SK-N-SH treated with all-trans-retinoic acid at 6 μM for 48 hours (cell line): ENCODE results near the gene AJUBA.

ENCODE experiments used
- ATAC-seq: fragments of 200-7000 bp; cut with Tn5 transposase; 3 replicates; pipeline ENCODE4 v1.9.1; 2020; ENCODE audit warnings: mild to moderate bottlenecking, moderate library complexity
- ARNTL ChIP-seq: fragments of 450-650 bp; formaldehyde crosslinking; IDR thresholded peaks from 2 replicates; pipeline ENCODE4 v1.5.0; 2020; ENCODE audit warnings: low read depth, mild to moderate bottlenecking, moderate library complexity, borderline replicate concordance
- BACH2 ChIP-seq: fragments of 250-450 bp; sonication (Bioruptor Pico); IDR thresholded peaks from 2 replicates; pipeline ENCODE4 v1.9.0; 2021; ENCODE audit warnings: mild to moderate bottlenecking, borderline replicate concordance
- CSDC2 ChIP-seq: fragments of 250-450 bp; sonication (Bioruptor Pico); IDR thresholded peaks from 2 replicates; pipeline ENCODE4 v1.5.0; 2020; ENCODE audit warnings: mild to moderate bottlenecking, moderate library complexity
- ESRRG ChIP-seq: fragments of 250-450 bp; sonication (Bioruptor Pico); IDR thresholded peaks from 2 replicates; pipeline ENCODE4 v1.6.1; 2021; ENCODE audit warnings: mild to moderate bottlenecking
- GLIS3 ChIP-seq: fragments of 250-450 bp; sonication (Bioruptor Pico); IDR thresholded peaks from 2 replicates; pipeline ENCODE4 v1.5.0; 2020; ENCODE audit warnings: mild to moderate bottlenecking, moderate library complexity
- ISL1 ChIP-seq: fragments of 250-450 bp; sonication (Bioruptor Pico); IDR thresholded peaks from 2 replicates; pipeline ENCODE4 v2.1.2; 2022; ENCODE audit warnings: mild to moderate bottlenecking, moderate library complexity
- OSR1 ChIP-seq: fragments of 250-450 bp; sonication (Bioruptor Pico); IDR thresholded peaks from 2 replicates; pipeline ENCODE4 v1.8.0; 2022; ENCODE audit warnings: moderate library complexity, mild to moderate bottlenecking, inconsistent platforms
- PPARA ChIP-seq: fragments of 250-450 bp; sonication (Bioruptor Pico); IDR thresholded peaks from 2 replicates; pipeline ENCODE4 v1.5.0; 2020; ENCODE audit warnings: mild to moderate bottlenecking, borderline replicate concordance
- RARB ChIP-seq: fragments of 250-450 bp; sonication (Bioruptor Pico); IDR thresholded peaks from 2 replicates; pipeline ENCODE4 v1.8.0; 2021; ENCODE audit warnings: mild to moderate bottlenecking, moderate library complexity
- SNAI2 ChIP-seq: fragments of 250-450 bp; sonication (Bioruptor Pico); IDR thresholded peaks from 2 replicates; pipeline ENCODE4 v1.5.0; 2020; ENCODE audit warnings: mild to moderate bottlenecking, moderate library complexity
- TCF4 ChIP-seq: fragments of 250-450 bp; sonication (Bioruptor Pico); IDR thresholded peaks from 2 replicates; pipeline ENCODE4 v1.8.0; 2021; ENCODE audit warnings: mild to moderate bottlenecking, moderate library complexity, borderline replicate concordance
- TOX ChIP-seq: fragments of 250-450 bp; sonication (Bioruptor Pico); IDR thresholded peaks from 2 replicates; pipeline ENCODE4 v1.8.0; 2021; ENCODE audit warnings: mild to moderate bottlenecking, moderate library complexity, borderline replicate concordance
- ZC3H10 ChIP-seq: fragments of 250-450 bp; sonication (Bioruptor Pico); IDR thresholded peaks from 2 replicates; pipeline ENCODE4 v1.5.1; 2021; ENCODE audit warnings: mild to moderate bottlenecking, moderate library complexity
- ZFP3 ChIP-seq: fragments of 250-450 bp; sonication (Bioruptor Pico); IDR thresholded peaks from 2 replicates; pipeline ENCODE4 v1.5.0; 2020; ENCODE audit warnings: mild to moderate bottlenecking, moderate library complexity
- ZNF565 ChIP-seq: fragments of 450-650 bp; formaldehyde crosslinking; conservative IDR thresholded peaks from 2 replicates; pipeline ENCODE4 v1.5.0; 2020; ENCODE audit warnings: low read depth, mild to moderate bottlenecking, moderate library complexity
- ZNF70 ChIP-seq: fragments of 450-650 bp; formaldehyde crosslinking; IDR thresholded peaks from 2 replicates; pipeline ENCODE4 v1.5.0; 2020; ENCODE audit warnings: mild to moderate bottlenecking, moderate library complexity
- TF ChIP-seq, protein P1 (sequence below): fragments of 250-450 bp; sonication (Bioruptor Pico); IDR thresholded peaks from 2 replicates; pipeline ENCODE4 v1.5.1; 2020; ENCODE audit warnings: low read depth, mild to moderate bottlenecking, moderate library complexity
- TF ChIP-seq, protein P2 (sequence below): fragments of 250-450 bp; sonication (Bioruptor Pico); IDR thresholded peaks from 2 replicates; pipeline ENCODE4 v1.5.0; 2020; ENCODE audit warnings: mild to moderate bottlenecking, moderate library complexity
- TF ChIP-seq, protein P3 (sequence below): fragments of 250-450 bp; sonication (Bioruptor Pico); IDR thresholded peaks from 2 replicates; pipeline ENCODE4 v1.8.0; 2020; ENCODE audit warnings: mild to moderate bottlenecking, moderate library complexity, borderline replicate concordance
- TF ChIP-seq, protein P4 (sequence below): fragments of 250-450 bp; sonication (Bioruptor Pico); IDR thresholded peaks from 2 replicates; pipeline ENCODE4 v1.8.0; 2021; ENCODE audit warnings: low read depth, mild to moderate bottlenecking, moderate library complexity, borderline replicate concordance
- TF ChIP-seq, protein P5 (sequence below): fragments of 250-450 bp; sonication (Bioruptor Pico); IDR thresholded peaks from 2 replicates; pipeline ENCODE4 v1.5.1; 2021; ENCODE audit warnings: mild to moderate bottlenecking, moderate library complexity

Gene AJUBA

GRCh38 chr14:22980672-22981089 lies 1.7 kb downstream of the AJUBA start:
- no peak for TF ChIP-seq ZNF70
- TF ChIP-seq, all 23 proteins: peak for 0
- peak; percentile 9 for ATAC-seq

DNA sequence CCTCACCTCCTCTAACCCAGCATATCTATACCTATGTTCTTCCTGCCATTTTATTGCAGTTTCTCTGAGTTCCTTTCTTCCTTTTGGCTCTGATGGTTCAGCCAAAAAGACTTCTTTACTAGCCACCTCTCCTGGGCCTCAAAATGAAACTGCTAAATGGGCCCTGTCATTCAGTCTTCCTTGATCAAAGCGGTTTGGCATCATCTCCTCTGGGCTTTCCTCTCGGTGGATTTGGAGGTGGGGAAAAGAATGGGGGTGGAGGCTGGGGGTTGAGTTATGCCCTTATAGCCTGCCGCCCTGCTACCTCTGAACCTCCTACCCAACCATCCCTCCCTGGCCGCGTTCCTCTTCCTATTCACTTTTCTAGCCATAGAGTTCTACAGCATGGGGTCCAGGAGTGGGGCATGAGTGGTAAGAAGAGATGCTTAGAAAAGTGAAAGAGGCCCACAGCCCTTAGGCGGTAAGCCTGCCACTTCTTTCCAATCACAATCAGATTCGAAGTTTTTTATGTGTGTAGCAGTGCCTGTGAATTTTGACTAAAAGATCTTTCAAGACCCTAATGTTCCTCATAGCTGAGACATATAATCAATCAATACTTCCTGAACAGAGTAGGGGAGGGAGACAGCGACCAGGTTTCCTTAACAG lies 2.5 kb downstream of the AJUBA start:
- TF ChIP-seq, protein P1, sequence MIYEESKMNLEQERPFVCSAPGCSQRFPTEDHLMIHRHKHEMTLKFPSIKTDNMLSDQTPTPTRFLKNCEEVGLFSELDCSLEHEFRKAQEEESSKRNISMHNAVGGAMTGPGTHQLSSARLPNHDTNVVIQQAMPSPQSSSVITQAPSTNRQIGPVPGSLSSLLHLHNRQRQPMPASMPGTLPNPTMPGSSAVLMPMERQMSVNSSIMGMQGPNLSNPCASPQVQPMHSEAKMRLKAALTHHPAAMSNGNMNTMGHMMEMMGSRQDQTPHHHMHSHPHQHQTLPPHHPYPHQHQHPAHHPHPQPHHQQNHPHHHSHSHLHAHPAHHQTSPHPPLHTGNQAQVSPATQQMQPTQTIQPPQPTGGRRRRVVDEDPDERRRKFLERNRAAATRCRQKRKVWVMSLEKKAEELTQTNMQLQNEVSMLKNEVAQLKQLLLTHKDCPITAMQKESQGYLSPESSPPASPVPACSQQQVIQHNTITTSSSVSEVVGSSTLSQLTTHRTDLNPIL (CRISPR knock-in tag): no peak
- TF ChIP-seq RARB (no peak), ZNF565 (CRISPR knock-in tag) (no peak), BACH2 (no peak), TOX (CRISPR knock-in tag) (no peak), GLIS3 (CRISPR knock-in tag) (no peak), ISL1 (CRISPR knock-in tag) (no peak), CSDC2 (CRISPR knock-in tag) (no peak)
- TF ChIP-seq, protein P2, sequence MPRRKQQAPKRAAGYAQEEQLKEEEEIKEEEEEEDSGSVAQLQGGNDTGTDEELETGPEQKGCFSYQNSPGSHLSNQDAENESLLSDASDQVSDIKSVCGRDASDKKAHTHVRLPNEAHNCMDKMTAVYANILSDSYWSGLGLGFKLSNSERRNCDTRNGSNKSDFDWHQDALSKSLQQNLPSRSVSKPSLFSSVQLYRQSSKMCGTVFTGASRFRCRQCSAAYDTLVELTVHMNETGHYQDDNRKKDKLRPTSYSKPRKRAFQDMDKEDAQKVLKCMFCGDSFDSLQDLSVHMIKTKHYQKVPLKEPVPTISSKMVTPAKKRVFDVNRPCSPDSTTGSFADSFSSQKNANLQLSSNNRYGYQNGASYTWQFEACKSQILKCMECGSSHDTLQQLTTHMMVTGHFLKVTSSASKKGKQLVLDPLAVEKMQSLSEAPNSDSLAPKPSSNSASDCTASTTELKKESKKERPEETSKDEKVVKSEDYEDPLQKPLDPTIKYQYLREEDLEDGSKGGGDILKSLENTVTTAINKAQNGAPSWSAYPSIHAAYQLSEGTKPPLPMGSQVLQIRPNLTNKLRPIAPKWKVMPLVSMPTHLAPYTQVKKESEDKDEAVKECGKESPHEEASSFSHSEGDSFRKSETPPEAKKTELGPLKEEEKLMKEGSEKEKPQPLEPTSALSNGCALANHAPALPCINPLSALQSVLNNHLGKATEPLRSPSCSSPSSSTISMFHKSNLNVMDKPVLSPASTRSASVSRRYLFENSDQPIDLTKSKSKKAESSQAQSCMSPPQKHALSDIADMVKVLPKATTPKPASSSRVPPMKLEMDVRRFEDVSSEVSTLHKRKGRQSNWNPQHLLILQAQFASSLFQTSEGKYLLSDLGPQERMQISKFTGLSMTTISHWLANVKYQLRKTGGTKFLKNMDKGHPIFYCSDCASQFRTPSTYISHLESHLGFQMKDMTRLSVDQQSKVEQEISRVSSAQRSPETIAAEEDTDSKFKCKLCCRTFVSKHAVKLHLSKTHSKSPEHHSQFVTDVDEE (CRISPR knock-in tag): no peak
- no peak for ATAC-seq

- no peak for ATAC-seq
- TF ChIP-seq ZNF565 (CRISPR knock-in tag) (no peak), ZC3H10 (no peak), RARB (no peak), CSDC2 (CRISPR knock-in tag) (no peak), TCF4 (CRISPR knock-in tag) (no peak), ZNF70 (no peak), SNAI2 (CRISPR knock-in tag) (no peak), ZFP3 (no peak), BACH2 (no peak), PPARA (CRISPR knock-in tag) (no peak), OSR1 (no peak), ESRRG (CRISPR knock-in tag) (no peak), ARNTL (CRISPR knock-in tag) (no peak), GLIS3 (CRISPR knock-in tag) (no peak)
- TF ChIP-seq, protein P3, sequence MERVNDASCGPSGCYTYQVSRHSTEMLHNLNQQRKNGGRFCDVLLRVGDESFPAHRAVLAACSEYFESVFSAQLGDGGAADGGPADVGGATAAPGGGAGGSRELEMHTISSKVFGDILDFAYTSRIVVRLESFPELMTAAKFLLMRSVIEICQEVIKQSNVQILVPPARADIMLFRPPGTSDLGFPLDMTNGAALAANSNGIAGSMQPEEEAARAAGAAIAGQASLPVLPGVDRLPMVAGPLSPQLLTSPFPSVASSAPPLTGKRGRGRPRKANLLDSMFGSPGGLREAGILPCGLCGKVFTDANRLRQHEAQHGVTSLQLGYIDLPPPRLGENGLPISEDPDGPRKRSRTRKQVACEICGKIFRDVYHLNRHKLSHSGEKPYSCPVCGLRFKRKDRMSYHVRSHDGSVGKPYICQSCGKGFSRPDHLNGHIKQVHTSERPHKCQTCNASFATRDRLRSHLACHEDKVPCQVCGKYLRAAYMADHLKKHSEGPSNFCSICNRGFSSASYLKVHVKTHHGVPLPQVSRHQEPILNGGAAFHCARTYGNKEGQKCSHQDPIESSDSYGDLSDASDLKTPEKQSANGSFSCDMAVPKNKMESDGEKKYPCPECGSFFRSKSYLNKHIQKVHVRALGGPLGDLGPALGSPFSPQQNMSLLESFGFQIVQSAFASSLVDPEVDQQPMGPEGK (CRISPR knock-in tag): no peak
- TF ChIP-seq, protein P2 (CRISPR knock-in tag): no peak
- TF ChIP-seq, protein P4, sequence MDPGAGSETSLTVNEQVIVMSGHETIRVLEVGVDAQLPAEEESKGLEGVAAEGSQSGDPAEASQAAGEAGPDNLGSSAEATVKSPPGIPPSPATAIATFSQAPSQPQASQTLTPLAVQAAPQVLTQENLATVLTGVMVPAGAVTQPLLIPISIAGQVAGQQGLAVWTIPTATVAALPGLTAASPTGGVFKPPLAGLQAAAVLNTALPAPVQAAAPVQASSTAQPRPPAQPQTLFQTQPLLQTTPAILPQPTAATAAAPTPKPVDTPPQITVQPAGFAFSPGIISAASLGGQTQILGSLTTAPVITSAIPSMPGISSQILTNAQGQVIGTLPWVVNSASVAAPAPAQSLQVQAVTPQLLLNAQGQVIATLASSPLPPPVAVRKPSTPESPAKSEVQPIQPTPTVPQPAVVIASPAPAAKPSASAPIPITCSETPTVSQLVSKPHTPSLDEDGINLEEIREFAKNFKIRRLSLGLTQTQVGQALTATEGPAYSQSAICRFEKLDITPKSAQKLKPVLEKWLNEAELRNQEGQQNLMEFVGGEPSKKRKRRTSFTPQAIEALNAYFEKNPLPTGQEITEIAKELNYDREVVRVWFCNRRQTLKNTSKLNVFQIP (CRISPR knock-in tag): no peak
- TF ChIP-seq, protein P5, sequence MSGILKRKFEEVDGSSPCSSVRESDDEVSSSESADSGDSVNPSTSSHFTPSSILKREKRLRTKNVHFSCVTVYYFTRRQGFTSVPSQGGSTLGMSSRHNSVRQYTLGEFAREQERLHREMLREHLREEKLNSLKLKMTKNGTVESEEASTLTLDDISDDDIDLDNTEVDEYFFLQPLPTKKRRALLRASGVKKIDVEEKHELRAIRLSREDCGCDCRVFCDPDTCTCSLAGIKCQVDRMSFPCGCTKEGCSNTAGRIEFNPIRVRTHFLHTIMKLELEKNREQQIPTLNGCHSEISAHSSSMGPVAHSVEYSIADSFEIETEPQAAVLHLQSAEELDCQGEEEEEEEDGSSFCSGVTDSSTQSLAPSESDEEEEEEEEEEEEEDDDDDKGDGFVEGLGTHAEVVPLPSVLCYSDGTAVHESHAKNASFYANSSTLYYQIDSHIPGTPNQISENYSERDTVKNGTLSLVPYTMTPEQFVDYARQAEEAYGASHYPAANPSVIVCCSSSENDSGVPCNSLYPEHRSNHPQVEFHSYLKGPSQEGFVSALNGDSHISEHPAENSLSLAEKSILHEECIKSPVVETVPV: no peak
- TF ChIP-seq, protein P1 (CRISPR knock-in tag): no peak
Observed at GRCh38 chr14:22978981-22979671, 3.2 kb downstream of the AJUBA start.
